HUDEP-2 (cell line): Measurements from ENCODE around the gene MYBPC3.

Experiments
- DNase-seq, 76 experiments: peaks; one replicate each; lab custom pipeline; 2025; ENCODE audit not compliant: unreplicated experiment in 76 of 76; lab: John Stamatoyannopoulos, UW

The MYBPC3 gene

DNA sequence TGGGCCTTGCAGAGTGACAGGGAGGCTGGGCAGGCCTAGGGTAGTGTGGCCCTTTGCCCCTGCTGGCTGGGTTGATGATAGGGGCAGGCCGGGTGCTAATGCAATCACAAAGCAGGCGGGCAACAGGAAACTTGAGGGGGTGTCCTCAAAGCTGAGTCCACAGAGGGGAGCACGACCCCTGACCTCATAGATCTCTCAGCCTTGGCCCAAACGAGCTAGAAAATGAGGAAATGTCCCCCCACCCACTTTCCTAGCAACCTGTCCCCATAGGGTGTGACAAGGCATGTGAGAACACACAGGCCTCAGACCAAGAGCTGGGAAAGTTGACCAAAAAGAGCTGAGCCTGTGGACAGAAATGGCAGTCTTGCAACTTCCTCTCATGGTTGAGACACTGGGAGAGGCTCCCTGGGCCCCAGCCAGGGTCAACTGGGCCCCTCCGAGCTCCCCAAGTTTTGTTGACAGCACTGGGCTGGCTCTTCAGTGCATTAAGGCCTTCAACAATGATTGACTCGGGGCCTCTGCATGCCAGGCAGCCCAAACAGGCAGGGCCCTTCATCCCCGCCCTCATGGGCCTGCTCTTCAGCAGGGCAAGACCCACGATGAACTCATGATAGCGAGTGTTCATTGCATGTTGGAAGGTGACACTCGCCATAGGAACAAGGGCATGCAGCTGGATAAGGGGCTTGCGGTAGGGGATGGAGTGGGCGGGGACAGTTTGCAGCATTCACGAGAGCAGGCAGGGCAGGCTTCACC lies 35.6 kb upstream of the MYBPC3 start:
- no peak for DNase-seq

- no peak for DNase-seq
Measured at GRCh38 chr11:47384498-47384897, 32.0 kb upstream of the MYBPC3 start.

- DNase-seq, result no peak
Measured at GRCh38 chr11:47383071-47383470, 30.6 kb upstream of the MYBPC3 start.

GRCh38 chr11:47380078-47380477 lies 27.6 kb upstream of the MYBPC3 start:
- no peak for DNase-seq

DNA sequence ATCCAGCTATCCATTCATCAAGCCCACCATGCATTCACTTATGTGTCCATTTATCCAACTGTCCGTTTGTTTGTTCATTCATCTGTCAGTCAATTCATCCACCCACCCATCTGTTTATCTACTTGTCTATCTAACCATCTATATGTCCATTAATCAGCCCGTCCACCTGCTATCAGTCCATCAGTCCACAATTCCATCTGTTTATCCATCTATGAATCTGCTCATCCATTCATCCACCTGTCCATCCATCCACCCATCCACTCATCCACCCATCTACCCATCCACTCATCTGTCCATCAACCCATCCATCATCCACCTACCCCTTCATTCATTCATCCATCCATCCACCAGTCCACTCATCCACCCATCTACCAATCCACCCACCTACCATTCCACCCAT lies 26.8 kb upstream of the MYBPC3 start:
- DNase-seq, result no peak

DNA sequence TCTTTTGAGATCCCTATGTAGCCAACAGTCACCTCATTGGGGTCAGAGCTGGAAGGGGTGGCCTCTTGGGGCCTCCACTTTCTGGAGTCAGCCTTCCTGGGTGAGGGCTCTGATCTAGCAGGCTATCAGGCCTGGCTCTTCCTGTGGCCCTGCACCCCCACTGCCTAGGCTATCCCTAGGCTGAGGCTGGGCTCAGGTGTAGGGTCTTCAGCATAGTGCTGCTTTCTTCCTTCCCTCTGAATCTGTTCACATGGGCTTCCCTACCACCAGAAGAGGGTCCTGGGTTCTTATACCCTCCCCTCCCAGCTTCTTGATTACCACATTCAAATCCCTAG lies 26.3 kb upstream of the MYBPC3 start:
- DNase-seq, result no peak

GRCh38 chr11:47378010-47378835 lies 25.7 kb upstream of the MYBPC3 start, which contains the start of gene SPI1:
Gene SPI1, minus strand, starts transcription at chr11:47378547. Its CDS starts 194 bp downstream, at chr11:47378353.
- peak in 73 of 76 experiments; percentile 37 to 91 (median 76) for DNase-seq

DNA sequence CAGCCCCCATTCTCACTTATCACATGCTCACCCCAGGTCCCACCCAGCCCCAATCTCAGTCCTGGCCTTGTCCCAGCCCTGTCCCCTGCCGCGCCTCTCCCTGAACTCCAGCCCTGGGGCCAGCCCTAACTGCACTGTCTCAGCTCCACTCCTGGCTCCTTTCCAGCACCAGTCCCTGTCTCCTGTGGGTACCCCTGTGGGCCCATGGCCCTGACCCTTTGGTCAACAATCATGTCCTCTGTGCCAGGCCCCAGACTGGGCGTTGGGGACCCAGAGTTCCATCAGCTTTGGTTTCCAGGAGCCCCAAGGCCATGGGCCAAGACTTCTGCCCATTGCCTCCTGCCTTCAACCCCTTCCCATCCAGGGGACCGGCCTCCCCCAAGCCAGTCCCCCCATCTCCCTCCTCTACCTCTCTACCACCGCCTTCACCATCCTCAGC lies 25.1 kb upstream of the MYBPC3 start:
- DNase-seq, result peak in 57 of 76 experiments; percentile 5 to 76 (median 48)

DNA sequence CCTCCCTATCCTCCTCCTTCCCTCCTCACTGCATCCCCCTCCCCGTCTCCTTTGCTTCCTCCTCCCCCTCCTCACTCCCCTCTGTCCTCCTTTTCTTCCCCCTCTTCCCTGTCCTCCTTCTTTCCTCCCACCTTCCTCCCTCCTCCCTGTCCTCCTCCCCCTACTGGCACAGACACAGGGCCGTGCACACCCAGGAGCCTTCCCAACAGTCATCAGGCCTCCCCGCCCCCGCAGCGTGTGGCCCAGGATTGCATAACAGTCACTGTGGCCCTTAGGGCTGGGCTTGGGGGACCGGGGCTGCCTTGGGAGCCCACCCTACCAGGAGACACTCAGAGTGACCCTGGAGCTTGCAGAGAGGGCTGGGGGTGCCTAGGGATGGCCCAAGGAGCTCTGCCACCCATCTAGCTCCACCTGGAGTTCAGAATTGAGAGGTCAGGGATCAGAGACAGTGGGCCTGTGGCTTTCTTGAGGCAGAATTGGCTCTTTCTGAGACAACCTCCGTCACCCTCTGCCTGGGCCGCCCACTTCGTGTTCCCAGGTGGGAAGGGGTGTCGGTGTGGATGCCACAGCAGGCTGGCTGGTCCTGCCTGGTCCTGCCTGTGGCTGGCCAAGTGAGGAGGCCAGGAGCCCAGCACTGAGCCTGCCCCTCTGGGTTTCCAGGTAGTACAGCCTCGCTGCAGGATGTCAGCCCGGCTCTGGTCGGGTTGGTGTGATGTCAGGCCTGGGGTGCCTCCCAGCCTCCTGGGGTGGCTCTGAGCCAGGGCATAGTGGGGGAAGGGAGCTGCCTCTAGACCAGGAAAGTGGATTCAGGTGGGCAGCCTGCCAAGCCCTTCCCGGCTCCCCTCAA lies 24.2 kb upstream of the MYBPC3 start:
- peak in 55 of 76 experiments; percentile 9 to 71 (median 43) for DNase-seq

GRCh38 chr11:47376107-47376524 lies 23.6 kb upstream of the MYBPC3 start:
- DNase-seq, result peak in 1 of 76 experiments; percentile 3

GRCh38 chr11:47375546-47376085 lies 23.1 kb upstream of the MYBPC3 start:
- DNase-seq, result no peak

GRCh38 chr11:47375020-47375419 lies 22.5 kb upstream of the MYBPC3 start:
- DNase-seq, result no peak

DNA sequence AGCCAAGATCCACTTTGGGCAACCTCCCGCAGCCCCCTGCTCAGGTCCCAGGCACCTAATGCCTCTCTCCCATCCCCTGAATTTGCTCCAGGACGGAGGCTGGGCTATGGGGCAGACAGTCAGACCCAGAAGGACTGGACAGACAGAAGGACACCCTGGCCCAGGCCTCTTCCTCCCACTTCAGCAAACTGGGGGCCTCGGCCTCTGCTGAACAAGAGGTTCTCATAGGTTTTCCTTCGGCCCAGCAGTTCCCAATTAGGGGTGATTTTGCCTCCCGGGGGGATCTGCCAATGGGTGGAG lies 22.2 kb upstream of the MYBPC3 start:
- DNase-seq, result no peak

DNA sequence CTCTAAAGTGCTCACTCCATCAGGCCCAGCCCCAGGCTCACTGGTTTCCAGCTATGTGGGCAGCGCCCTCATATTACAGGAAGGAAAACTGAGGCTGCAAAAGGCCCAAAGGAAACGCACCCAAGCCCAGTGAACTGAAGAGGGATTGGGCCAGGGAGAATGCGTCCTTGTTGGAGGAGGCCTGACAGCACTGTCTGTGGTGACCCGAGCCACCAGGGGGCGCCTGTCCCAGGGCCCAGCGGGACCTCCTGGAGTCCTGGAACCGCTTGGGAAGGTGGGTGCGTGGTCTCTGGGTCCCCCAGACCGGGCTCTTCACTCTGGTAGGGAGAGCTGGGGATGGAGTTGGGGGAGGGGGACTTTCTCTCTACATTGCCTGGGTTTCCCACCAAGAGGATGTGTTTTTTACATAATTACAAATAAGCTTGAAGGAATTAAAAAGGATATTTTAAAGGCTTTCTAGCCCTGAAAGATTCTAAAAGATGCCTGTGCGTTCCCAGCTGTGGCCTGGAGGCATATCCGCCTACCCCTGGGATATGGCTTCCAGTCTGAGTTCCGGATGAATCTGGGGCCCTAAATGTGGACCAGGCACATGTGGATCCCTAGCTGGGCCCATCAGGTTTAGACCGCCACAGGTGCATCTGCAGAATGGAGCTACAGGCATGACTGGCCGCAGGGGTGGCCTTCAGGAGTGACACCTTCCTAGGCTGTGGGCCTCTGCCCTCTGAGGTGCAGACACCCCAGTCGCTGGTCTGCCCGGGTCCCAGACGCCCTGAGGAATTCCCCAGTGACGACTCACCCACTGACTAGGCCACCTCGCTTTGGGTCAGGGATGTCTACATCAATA lies 21.6 kb upstream of the MYBPC3 start:
- DNase-seq, result peak in 67 of 76 experiments; percentile 8 to 81 (median 59)

- DNase-seq, result no peak
Measured at GRCh38 chr11:47372422-47372821, 19.9 kb upstream of the MYBPC3 start.

DNA sequence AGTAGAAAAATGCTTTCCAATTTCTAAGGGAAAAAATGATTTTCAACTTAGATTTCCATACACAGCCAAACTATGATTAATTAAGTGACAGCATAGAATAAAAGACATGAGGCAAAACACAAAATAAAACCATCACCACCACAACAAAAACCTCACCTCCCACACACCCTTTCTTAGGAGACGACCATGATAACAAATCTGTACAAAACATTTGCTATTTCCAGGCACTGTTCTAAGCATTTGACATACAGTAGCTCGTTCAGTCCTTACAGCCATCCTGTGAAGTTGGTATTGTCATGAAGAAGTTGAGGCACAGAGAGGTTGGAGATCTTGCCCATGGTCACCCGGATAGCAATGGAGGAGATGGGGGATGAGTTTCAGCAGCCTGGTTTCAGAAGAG lies 17.2 kb upstream of the MYBPC3 start:
- DNase-seq, result peak in 2 of 76 experiments; percentile 8 to 10

- no peak for DNase-seq
Measured at GRCh38 chr11:47366020-47366490, 13.6 kb upstream of the MYBPC3 start.

DNA sequence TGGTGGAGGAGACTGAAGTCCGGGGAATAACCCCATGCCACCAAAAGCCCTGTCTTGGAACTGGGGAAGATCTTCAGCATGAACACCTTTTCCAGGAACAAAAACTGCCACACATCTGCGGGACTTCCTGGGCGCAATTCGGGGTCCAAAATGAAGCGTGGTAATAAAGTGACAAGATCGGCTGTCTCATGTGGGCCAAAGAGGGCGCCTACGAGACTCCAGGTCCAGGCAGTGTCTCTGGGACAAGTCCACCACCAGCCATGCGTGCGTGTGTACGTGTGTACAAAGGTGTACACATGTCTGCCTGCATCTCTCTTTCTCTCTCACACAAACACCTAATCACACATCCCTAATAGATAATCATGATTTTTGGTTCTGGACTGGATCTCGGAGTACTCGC lies 8.9 kb upstream of the MYBPC3 start:
- no peak for DNase-seq

DNA sequence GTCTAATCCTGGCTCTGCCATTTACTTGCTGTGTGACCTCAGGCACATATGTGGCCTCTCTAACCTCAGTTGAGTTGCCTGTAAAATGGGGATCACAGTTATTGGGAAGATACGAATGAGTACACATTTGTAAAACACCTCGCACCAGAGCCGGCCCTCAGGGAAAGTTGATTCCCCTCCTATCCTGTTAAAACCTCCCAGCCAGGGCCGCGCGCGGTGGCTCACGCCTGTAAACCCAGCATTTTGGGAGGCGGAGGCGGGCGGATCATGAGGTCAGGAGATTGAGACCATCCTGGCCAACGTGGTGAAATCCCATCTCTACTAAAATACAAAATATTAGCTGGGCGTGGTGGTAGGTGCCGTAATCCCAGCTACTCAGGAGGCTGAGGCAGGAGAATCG lies 7.8 kb upstream of the MYBPC3 start:
- no peak for DNase-seq

DNA sequence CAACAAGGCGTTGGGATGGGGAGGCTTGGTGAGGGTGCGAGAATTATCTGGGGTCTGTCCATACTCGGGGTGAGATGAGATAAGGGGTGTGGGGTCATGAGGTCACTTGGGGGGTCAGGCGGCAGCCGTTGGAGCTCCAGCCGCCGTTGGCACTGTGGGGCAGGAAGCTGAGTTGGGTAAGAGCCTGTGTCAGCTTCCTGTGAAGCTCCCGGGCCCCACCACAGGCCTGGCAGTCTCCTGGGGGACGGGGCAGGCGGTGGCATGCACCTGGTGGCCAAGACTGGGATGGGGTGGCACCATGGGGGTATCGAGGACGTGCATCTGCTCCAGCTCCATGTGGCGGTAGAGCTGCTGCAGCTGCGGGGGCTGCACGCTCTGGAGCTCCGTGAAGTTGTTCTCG lies 7.1 kb upstream of the MYBPC3 start:
- no peak for DNase-seq
